Forelimb muscle (tissue), 1 donor: Measurements from ENCODE around the gene FBXO38. TPM values are rescaled to one million over a fixed set of nuclear protein-coding genes. Genes with fewer than 3 reads are reported as not detected.

Experiments
- DNase-seq: peaks from one replicate; pipeline ENCODE4 v3.0.0-alpha.2; 2013; ENCODE audit warnings: low read depth
- polyA plus RNA-seq: library from polyadenylated mRNA; unstranded; fragments of 120-200 nt; gene quantifications from one replicate; pipeline ENCODE4 v1.2.1, GENCODE V29; 2013; ENCODE audit not compliant: insufficient read length

Gene FBXO38
- polyA plus RNA-seq, 1 donor, result 26.4 TPM

- DNase-seq, result no peak
Observed at GRCh38 chr5:148474025-148474511, 90.3 kb downstream of the FBXO38 start.

DNA sequence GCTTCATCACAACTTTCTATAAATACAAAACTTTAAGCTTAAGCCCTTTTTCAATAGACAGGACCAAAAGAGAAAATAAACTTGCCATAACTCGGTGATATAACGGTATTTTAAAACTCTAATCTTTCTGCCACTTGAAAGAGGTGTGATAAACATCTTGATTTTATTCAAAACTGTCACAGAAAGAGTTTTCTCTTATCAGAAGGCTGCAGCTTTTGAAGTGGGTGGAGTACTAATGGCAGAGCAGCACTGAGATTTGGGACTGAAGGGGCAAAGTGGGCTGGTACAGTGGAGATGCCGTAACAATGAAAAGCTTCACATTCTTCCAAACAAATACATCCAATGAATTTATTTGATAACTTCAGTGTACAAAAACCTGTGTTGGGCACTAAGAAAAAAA, 92.5 kb downstream of the FBXO38 start:
- DNase-seq, result no peak

- no peak for DNase-seq
Observed at GRCh38 chr5:148477429-148477828, 93.7 kb downstream of the FBXO38 start.

- no peak for DNase-seq
Observed at GRCh38 chr5:148482196-148482595, 98.4 kb downstream of the FBXO38 start.

DNA sequence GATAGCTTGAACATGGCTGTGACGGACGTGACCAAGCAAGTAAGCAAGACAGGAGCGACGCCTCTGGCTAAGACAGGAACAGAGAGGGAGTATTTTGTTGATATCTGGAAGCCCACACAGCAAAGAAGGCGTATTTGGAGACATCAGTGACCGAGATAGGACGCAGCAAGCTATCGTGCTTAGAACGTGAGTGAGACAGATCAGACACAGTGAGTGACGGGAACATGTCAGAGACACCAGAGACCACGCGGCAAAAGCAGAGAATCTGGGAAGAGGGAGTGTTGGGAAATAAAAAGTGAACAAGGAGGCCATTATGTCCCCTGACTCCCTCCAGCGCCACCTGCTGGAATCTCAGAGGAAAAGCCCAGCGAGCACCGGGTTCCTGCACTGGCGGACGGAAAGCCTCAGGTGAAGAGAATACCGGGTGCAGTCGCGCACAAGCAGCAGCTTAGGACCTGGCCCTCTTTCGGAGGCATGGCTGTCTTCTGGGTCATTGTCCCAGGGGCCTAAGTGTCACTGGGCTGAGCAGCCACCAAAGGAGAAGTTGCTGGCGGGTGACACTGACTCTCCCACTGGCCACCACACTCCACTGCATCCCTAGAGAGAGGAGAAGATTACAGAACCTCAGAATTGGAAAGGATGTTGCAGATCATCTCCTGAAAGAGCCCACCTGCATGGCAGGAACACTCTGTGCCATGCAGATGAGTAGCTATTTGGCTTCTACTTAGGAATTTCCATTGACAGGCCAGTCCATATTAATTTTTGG, 99.1 kb downstream of the FBXO38 start:
- DNase-seq, result no peak

- no peak for DNase-seq
Observed at GRCh38 chr5:148483750-148484149, 100.0 kb downstream of the FBXO38 start.

- DNase-seq, result no peak
Observed at GRCh38 chr5:148484651-148485050, 100.9 kb downstream of the FBXO38 start.

DNA sequence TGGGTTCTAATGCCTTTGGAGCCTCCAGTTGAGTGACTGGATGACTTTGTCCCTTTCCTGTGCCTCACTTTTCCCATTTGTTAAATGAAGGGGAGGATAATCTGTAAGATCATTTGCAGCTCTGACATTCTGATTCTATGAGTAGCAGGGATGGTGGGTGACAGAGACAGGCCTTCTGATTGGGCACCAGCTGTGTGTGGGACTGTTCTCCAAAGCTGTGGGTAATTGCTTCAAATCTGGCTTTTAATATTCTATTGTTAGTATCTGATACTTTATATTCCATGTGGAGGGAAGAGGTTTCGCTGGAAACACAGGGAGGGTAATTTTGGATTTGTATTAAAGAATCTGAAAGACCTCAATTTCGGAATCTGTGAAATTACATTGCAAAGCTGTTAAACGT, 102.7 kb downstream of the FBXO38 start:
- DNase-seq, result no peak

DNA sequence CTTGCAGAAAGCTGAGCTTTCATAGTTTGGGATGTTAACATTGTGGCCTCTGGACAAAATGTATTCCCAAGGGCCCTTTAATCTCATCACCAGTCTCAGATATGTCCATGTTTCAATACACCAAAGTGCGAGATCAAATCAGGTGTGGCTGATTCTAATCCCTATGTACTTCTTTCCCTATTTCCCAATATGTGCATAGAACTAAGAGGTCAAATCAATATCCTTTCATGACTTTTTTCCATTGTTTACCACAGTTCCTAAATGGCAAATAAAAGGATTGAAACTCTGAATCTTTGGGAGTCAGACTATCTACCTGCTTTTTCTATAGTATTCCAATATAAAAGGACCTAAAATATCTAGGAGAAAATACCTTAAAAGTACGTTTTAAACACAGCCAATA, 105.0 kb downstream of the FBXO38 start:
- no peak for DNase-seq

- no peak for DNase-seq
Observed at GRCh38 chr5:148491015-148491792, 107.4 kb downstream of the FBXO38 start.

- no peak for DNase-seq
Observed at GRCh38 chr5:148491793-148492184, 108.0 kb downstream of the FBXO38 start.

- DNase-seq, result no peak
Observed at GRCh38 chr5:148492351-148492750, 108.6 kb downstream of the FBXO38 start.

Other genes starting within 250 kb of the FBXO38 start
- gene SPINK14, start 215.4 kb upstream of the FBXO38 start, polyA plus RNA-seq, result not detected
- not detected for gene SPINK6, start 180.9 kb upstream of the FBXO38 start, polyA plus RNA-seq
- gene MARCOL, start 145.4 kb upstream of the FBXO38 start, polyA plus RNA-seq, result not detected
- gene SPINK13, start 115.2 kb upstream of the FBXO38 start, polyA plus RNA-seq, result 0.33 TPM
- gene SPINK7, start 71.5 kb upstream of the FBXO38 start, polyA plus RNA-seq, result 0.23 TPM
- gene SPINK9, start 48.4 kb upstream of the FBXO38 start, polyA plus RNA-seq, result not detected